ENCODE measurements around the gene METTL15. TPM values are rescaled to one million over a fixed set of nuclear protein-coding genes. Genes with fewer than 3 reads are reported as not detected.

METTL15 gene
- polyA plus RNA-seq (2013, experiment 1 of 2): 11.3 TPM
- polyA plus RNA-seq (2013, experiment 2 of 2): 11.6 TPM

DNA sequence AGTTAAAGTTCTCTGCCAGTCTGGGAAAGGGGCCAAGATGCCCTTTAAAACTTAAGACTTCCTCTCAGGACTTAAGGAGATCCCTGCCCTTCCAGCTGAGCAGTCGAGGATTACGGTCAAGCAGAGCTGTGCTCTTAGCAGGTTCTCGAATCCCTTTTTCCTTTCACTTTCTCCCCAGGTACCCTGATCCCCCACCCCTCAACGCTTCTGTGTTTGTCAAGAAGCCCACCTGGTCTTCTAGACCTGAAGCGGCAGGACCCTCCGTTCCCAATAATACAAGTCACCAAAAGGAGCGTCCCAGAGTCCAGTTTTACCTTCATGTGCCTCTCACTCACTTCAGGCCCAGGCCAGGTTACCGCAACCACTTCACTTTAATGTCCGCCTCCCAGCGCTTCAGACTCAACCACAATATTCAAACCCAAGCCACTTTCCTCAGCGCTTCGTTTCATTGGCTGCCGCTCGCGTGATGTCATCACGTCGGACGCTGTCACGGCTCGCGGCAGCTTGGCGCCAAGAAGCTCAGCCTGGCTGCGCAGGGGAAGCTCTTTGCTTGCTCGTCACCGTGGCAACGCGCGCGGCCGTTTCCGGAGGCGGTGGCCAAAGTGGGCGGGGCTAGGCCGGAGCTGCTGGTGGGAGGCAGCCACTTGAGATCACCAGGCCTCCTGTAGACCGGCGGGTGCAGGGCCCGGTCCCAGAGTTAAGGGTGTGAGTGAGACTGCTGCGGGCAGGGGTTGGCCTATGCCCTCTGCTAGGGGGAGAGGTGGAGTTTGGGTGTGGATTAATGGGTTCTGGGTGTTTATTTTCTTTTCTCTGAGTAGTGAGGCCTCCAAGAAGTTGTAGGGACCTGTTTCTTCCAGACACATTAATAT is at the start of gene METTL15, which contains the start of gene KIF18A:
TSS of gene METTL15 (plus strand) at position 639 of the 869 bp plus-strand sequence. CDS start 4,947 bp downstream, outside the sequence.
TSS of gene KIF18A (minus strand) at position 407 of the 869 bp plus-strand sequence. CDS start 10,209 bp downstream, outside the sequence.
- Histone ChIP-seq H2BK12ac (ENCODE audit: low read length) (no peak within 1 kb of the TSS), H3K14ac (ENCODE audit: low read length) (no peak within 1 kb of the TSS), H3K27ac (replicated peaks; ENCODE audit: low read length) (peak within 1 kb of the TSS; percentile 66), H2AK5ac (ENCODE audit: low read depth, low read length) (no peak within 1 kb of the TSS), H3K4me1 (ENCODE audit: control insufficient read depth in 2 of 2, insufficient read depth in 1 of 2, low read depth in 1 of 2, low read length in 2 of 2) (peaks cover 2 to 13% of the 10 kb centered on the region in 2 donors), H3K79me1 (ENCODE audit: low read depth, low read length) (no peaks in the 10 kb centered on the region), H3K9me3 (replicated peaks in 1 of 2; ENCODE audit: control insufficient read depth in 2 of 2, insufficient read depth in 1 of 2, low read depth in 1 of 2, low read length in 2 of 2) (no peaks in the 10 kb centered on the region), H4K8ac (ENCODE audit: low read depth, low read length) (no peak within 1 kb of the TSS), H4K91ac (ENCODE audit: low read depth, low read length, poor library complexity) (no peak within 1 kb of the TSS), H3K27me3 (ENCODE audit: control insufficient read depth in 3 of 3, insufficient read depth in 3 of 3, low read depth in 1 of 3, low read length in 3 of 3) (no peaks in the 10 kb centered on the region), H2BK120ac (ENCODE audit: low read depth, low read length) (no peak within 1 kb of the TSS), H3K4ac (ENCODE audit: low read length) (no peak within 1 kb of the TSS), H3K9ac (ENCODE audit: low read depth, low read length, poor library complexity) (no peak within 1 kb of the TSS), H3K4me2 (ENCODE audit: insufficient read depth, low read length, poor library complexity, severe bottlenecking) (peak within 1 kb of the TSS; percentile 58), H3K36me3 (replicated peaks in 1 of 2; ENCODE audit: control insufficient read depth in 2 of 2, insufficient read depth in 2 of 2, low read length in 2 of 2) (peaks cover 0 to 18% of the 10 kb centered on the region in 2 donors), H2AFZ (ENCODE audit: low read length) (peak within 1 kb of the TSS; percentile 86), H3K23ac (ENCODE audit: low read depth, low read length, poor library complexity) (no peak within 1 kb of the TSS), H3K18ac (ENCODE audit: low read length) (peak within 1 kb of the TSS; percentile 16), H2BK5ac (ENCODE audit: low read length) (no peak within 1 kb of the TSS), H2BK15ac (ENCODE audit: low read length) (no peak within 1 kb of the TSS), H3K4me3 (ENCODE audit: low read length in 2 of 2) (peak within 1 kb of the TSS; percentile 68 to 90)
- WGBS, 2 donors (ENCODE audit: extremely low coverage in 2 of 2, insufficient read length in 2 of 2, insufficient replicate concordance in 1 of 2): no CpG with 5 or more reads among the region's 38 CpGs
- DNase-seq (ENCODE audit: low spot score): peak; percentile 97

- no peak overlapping the region for H2BK120ac ChIP-seq (ENCODE audit: low read depth, low read length)
- H3K36me3 ChIP-seq (replicated peaks in 1 of 2; ENCODE audit: control insufficient read depth in 2 of 2, insufficient read depth in 2 of 2, low read length in 2 of 2): peaks cover 6 to 73% of the 10 kb centered on the region in 2 donors
- H2BK12ac ChIP-seq (ENCODE audit: low read length): no peak overlapping the region
- H3K79me1 ChIP-seq (ENCODE audit: low read depth, low read length): no peaks in the 10 kb centered on the region
- no peak overlapping the region for H3K4ac ChIP-seq (ENCODE audit: low read length)
- no peak overlapping the region for H2AFZ ChIP-seq (ENCODE audit: low read length)
- H3K9me3 ChIP-seq (replicated peaks in 1 of 2; ENCODE audit: control insufficient read depth in 2 of 2, insufficient read depth in 1 of 2, low read depth in 1 of 2, low read length in 2 of 2): no peaks in the 10 kb centered on the region
- H3K4me2 ChIP-seq (ENCODE audit: insufficient read depth, low read length, poor library complexity, severe bottlenecking): no peak overlapping the region
- no peak overlapping the region for H3K27ac ChIP-seq (replicated peaks; ENCODE audit: low read length)
- H3K18ac ChIP-seq (ENCODE audit: low read length): no peak overlapping the region
- H4K8ac ChIP-seq (ENCODE audit: low read depth, low read length): no peak overlapping the region
- no peak overlapping the region for H3K4me3 ChIP-seq (ENCODE audit: low read length in 2 of 2)
- H3K14ac ChIP-seq (ENCODE audit: low read length): no peak overlapping the region
- no peak overlapping the region for H3K23ac ChIP-seq (ENCODE audit: low read depth, low read length, poor library complexity)
- no peak for DNase-seq (ENCODE audit: low spot score)
- H3K4me1 ChIP-seq (ENCODE audit: control insufficient read depth in 2 of 2, insufficient read depth in 1 of 2, low read depth in 1 of 2, low read length in 2 of 2): no peaks in the 10 kb centered on the region
- no peak overlapping the region for H3K9ac ChIP-seq (ENCODE audit: low read depth, low read length, poor library complexity)
- H4K91ac ChIP-seq (ENCODE audit: low read depth, low read length, poor library complexity): no peak overlapping the region
- WGBS, 2 donors (ENCODE audit: extremely low coverage in 2 of 2, insufficient read length in 2 of 2, insufficient replicate concordance in 1 of 2): no CpG with 5 or more reads among the region's 1 CpG
- H2AK5ac ChIP-seq (ENCODE audit: low read depth, low read length): no peak overlapping the region
- no peak overlapping the region for H2BK5ac ChIP-seq (ENCODE audit: low read length)
- no peak overlapping the region for H2BK15ac ChIP-seq (ENCODE audit: low read length)
- no peaks in the 10 kb centered on the region for H3K27me3 ChIP-seq (ENCODE audit: control insufficient read depth in 3 of 3, insufficient read depth in 3 of 3, low read depth in 1 of 3, low read length in 3 of 3)
Observed at GRCh38 chr11:28071305-28071704, 36.9 kb upstream of the METTL15 start.

GRCh38 chr11:28072321-28072720 is 35.9 kb upstream of the METTL15 start:
- Histone ChIP-seq H2BK120ac (ENCODE audit: low read depth, low read length) (no peak overlapping the region), H3K9me3 (replicated peaks in 1 of 2; ENCODE audit: control insufficient read depth in 2 of 2, insufficient read depth in 1 of 2, low read depth in 1 of 2, low read length in 2 of 2) (no peaks in the 10 kb centered on the region), H2BK12ac (ENCODE audit: low read length) (no peak overlapping the region), H3K23ac (ENCODE audit: low read depth, low read length, poor library complexity) (no peak overlapping the region), H4K8ac (ENCODE audit: low read depth, low read length) (no peak overlapping the region), H3K4me1 (ENCODE audit: control insufficient read depth in 2 of 2, insufficient read depth in 1 of 2, low read depth in 1 of 2, low read length in 2 of 2) (no peaks in the 10 kb centered on the region), H2BK5ac (ENCODE audit: low read length) (no peak overlapping the region), H3K18ac (ENCODE audit: low read length) (no peak overlapping the region), H2AFZ (ENCODE audit: low read length) (no peak overlapping the region), H2AK5ac (ENCODE audit: low read depth, low read length) (no peak overlapping the region), H3K79me1 (ENCODE audit: low read depth, low read length) (no peaks in the 10 kb centered on the region), H3K4me3 (ENCODE audit: low read length in 2 of 2) (no peak overlapping the region), H4K91ac (ENCODE audit: low read depth, low read length, poor library complexity) (no peak overlapping the region), H3K9ac (ENCODE audit: low read depth, low read length, poor library complexity) (no peak overlapping the region), H3K4ac (ENCODE audit: low read length) (no peak overlapping the region), H2BK15ac (ENCODE audit: low read length) (no peak overlapping the region), H3K27me3 (ENCODE audit: control insufficient read depth in 3 of 3, insufficient read depth in 3 of 3, low read depth in 1 of 3, low read length in 3 of 3) (no peaks in the 10 kb centered on the region), H3K4me2 (ENCODE audit: insufficient read depth, low read length, poor library complexity, severe bottlenecking) (no peak overlapping the region), H3K36me3 (replicated peaks in 1 of 2; ENCODE audit: control insufficient read depth in 2 of 2, insufficient read depth in 2 of 2, low read length in 2 of 2) (peaks cover 6 to 79% of the 10 kb centered on the region in 2 donors), H3K27ac (replicated peaks; ENCODE audit: low read length) (no peak overlapping the region), H3K14ac (ENCODE audit: low read length) (no peak overlapping the region)
- no CpG with 5 or more reads among the region's 2 CpGs for WGBS, 2 donors (ENCODE audit: extremely low coverage in 2 of 2, insufficient read length in 2 of 2, insufficient replicate concordance in 1 of 2)
- no peak for DNase-seq (ENCODE audit: low spot score)

GRCh38 chr11:28077521-28077920 is 30.7 kb upstream of the METTL15 start:
- Histone ChIP-seq H2AFZ (ENCODE audit: low read length) (no peak overlapping the region), H3K79me1 (ENCODE audit: low read depth, low read length) (no peaks in the 10 kb centered on the region), H4K8ac (ENCODE audit: low read depth, low read length) (no peak overlapping the region), H3K4me2 (ENCODE audit: insufficient read depth, low read length, poor library complexity, severe bottlenecking) (no peak overlapping the region), H3K9ac (ENCODE audit: low read depth, low read length, poor library complexity) (no peak overlapping the region), H2BK15ac (ENCODE audit: low read length) (no peak overlapping the region), H3K14ac (ENCODE audit: low read length) (no peak overlapping the region), H2BK5ac (ENCODE audit: low read length) (no peak overlapping the region), H3K36me3 (replicated peaks in 1 of 2; ENCODE audit: control insufficient read depth in 2 of 2, insufficient read depth in 2 of 2, low read length in 2 of 2) (peaks cover 2 to 95% of the 10 kb centered on the region in 2 donors), H2BK120ac (ENCODE audit: low read depth, low read length) (no peak overlapping the region), H3K4ac (ENCODE audit: low read length) (no peak overlapping the region), H3K4me1 (ENCODE audit: control insufficient read depth in 2 of 2, insufficient read depth in 1 of 2, low read depth in 1 of 2, low read length in 2 of 2) (no peaks in the 10 kb centered on the region), H2AK5ac (ENCODE audit: low read depth, low read length) (no peak overlapping the region), H2BK12ac (ENCODE audit: low read length) (no peak overlapping the region), H3K18ac (ENCODE audit: low read length) (no peak overlapping the region), H3K4me3 (ENCODE audit: low read length in 2 of 2) (no peak overlapping the region), H3K23ac (ENCODE audit: low read depth, low read length, poor library complexity) (no peak overlapping the region), H3K9me3 (replicated peaks in 1 of 2; ENCODE audit: control insufficient read depth in 2 of 2, insufficient read depth in 1 of 2, low read depth in 1 of 2, low read length in 2 of 2) (no peaks in the 10 kb centered on the region), H3K27me3 (ENCODE audit: control insufficient read depth in 3 of 3, insufficient read depth in 3 of 3, low read depth in 1 of 3, low read length in 3 of 3) (no peaks in the 10 kb centered on the region), H4K91ac (ENCODE audit: low read depth, low read length, poor library complexity) (no peak overlapping the region), H3K27ac (replicated peaks; ENCODE audit: low read length) (no peak overlapping the region)
- no CpG with 5 or more reads among the region's 3 CpGs for WGBS, 2 donors (ENCODE audit: extremely low coverage in 2 of 2, insufficient read length in 2 of 2, insufficient replicate concordance in 1 of 2)
- no peak for DNase-seq (ENCODE audit: low spot score)
